Aorta (tissue), 5 donors: ENCODE measurements around the gene SSPN. TPM values are rescaled to one million over a fixed set of nuclear protein-coding genes. Genes with fewer than 3 reads are reported as not detected.

Source experiments
- ATAC-seq: fragments of 200-7000 bp; cut with Tn5 transposase; one replicate; pipeline ENCODE4 v1.9.1; 2022; ENCODE audit warnings: moderate library complexity; ENCODE audit not compliant: low FRiP score
- DNase-seq, 2 donors: peaks; one replicate each; pipeline ENCODE4 v3.0.0-alpha.2; 2020
- H3K27ac ChIP-seq, 2 donors: one replicate each; pipeline ENCODE4 v1.5.1; 2013; ENCODE audit warnings: low read length in 2 of 2, mild to moderate bottlenecking in 2 of 2, moderate library complexity in 2 of 2, control low read depth in 1 of 2, inconsistent platforms in 1 of 2, low read depth in 1 of 2
- H3K27me3 ChIP-seq, 2 donors: one replicate each; pipeline ENCODE4 v1.6.1; 2013; ENCODE audit warnings: control low read depth in 1 of 2, low read length in 1 of 2, mild to moderate bottlenecking in 1 of 2, moderate library complexity in 1 of 2; ENCODE audit not compliant: insufficient read depth in 2 of 2, control insufficient read depth in 1 of 2
- H3K36me3 ChIP-seq, 2 donors: one replicate each; pipeline ENCODE4 v1.6.1; 2013; ENCODE audit warnings: control low read depth in 1 of 2, low read length in 1 of 2, mild to moderate bottlenecking in 1 of 2; ENCODE audit not compliant: insufficient read depth in 2 of 2, control insufficient read depth in 1 of 2
- H3K4me1 ChIP-seq, 2 donors: one replicate each; pipeline ENCODE4 v1.6.1; 2013; ENCODE audit warnings: low read length in 2 of 2, control low read depth in 1 of 2, mild to moderate bottlenecking in 1 of 2, moderate library complexity in 1 of 2; ENCODE audit not compliant: insufficient read depth in 2 of 2, control insufficient read depth in 1 of 2
- H3K4me3 ChIP-seq, 2 donors: one replicate each; pipeline ENCODE4 v1.5.1; 2013; ENCODE audit warnings: low read length in 2 of 2, control low read depth in 1 of 2, mild to moderate bottlenecking in 1 of 2
- H3K9me3 ChIP-seq: one replicate; pipeline ENCODE4 v1.6.1; 2013; ENCODE audit warnings: mild to moderate bottlenecking, low read length; ENCODE audit not compliant: control insufficient read depth
- WGBS, 2 donors: extraction: QIAGEN DNeasy Blood & Tissue Kit; methylation state at CpG; one replicate each; pipeline ENCODE4 v1.1.7; 2013; 5-methylcytosine and 5-hydroxymethylcytosine counted together
- intact Hi-C, 2 donors: fragments of 100-400 bp; cut with DNase I; formaldehyde crosslinking; loops; one replicate each; pipeline versions ENCODE4 v1.14.2 to v1.15.0; 2022
- polyA plus RNA-seq, 2 donors: library from polyadenylated mRNA; stranded (reverse); fragments of 200-250 nt; gene quantifications; one replicate each; pipeline ENCODE4 v1.2.3, GENCODE V29; 2013
- total RNA-seq, 2 donors: library from RNA; stranded (reverse); fragmentation: NEBNext Ultra II Directional; extraction: Animal tissue kit (Norgen Biotek cat#: 25700); gene quantifications; one replicate each; pipeline ENCODE4 v1.2.1, GENCODE V29; 2021
- donor health status: healthy with polysubstance abuse.
- donor health status: Bipolar disorder and iron deficiency.
- donor health status: DM: no; HTN: no; CAD: no.
- donor health status: DM: no; HTN: no; CAD: no.
- donor health status: DM: yes; HTN: yes; CAD: no.

The SSPN gene
- total and polyA plus RNA-seq, 4 donors, result 24.5 to 109 (median 35.6) TPM

DNA sequence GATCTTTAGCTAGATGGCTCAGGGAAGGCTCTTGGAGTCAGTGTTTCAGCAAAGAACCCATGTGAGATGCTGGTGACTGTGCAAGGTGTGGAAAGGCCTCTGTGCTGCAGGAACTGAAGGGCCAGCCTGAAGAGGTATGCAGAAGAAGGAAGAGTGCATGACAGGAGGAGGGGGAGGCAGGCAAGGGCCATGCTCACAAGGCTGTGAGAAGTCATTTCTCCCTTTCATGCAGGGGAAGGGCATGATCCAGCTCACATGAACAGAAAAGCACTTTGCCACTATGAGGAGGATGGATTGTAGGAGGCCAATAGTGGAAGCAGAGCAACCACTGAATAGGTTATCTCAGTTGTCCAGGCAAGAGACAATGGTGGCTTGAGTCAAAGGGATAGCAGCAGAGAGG lies 83.7 kb downstream of the SSPN start:
- Histone ChIP-seq H3K4me3 (no peak overlapping the region), H3K36me3 (no peaks in the 10 kb centered on the region), H3K27ac (no peak overlapping the region), H3K9me3 (no peaks in the 10 kb centered on the region), H3K27me3 (no peaks in the 10 kb centered on the region), H3K4me1 (no peaks in the 10 kb centered on the region)
- DNase-seq (no peak), ATAC-seq (no peak)
- intact Hi-C loops, result loop anchor here in 1 of 2 donors (5.0 kb wide), 1 partner anchor 127 kb away; no protein-coding TSS in a partner anchor

DNA sequence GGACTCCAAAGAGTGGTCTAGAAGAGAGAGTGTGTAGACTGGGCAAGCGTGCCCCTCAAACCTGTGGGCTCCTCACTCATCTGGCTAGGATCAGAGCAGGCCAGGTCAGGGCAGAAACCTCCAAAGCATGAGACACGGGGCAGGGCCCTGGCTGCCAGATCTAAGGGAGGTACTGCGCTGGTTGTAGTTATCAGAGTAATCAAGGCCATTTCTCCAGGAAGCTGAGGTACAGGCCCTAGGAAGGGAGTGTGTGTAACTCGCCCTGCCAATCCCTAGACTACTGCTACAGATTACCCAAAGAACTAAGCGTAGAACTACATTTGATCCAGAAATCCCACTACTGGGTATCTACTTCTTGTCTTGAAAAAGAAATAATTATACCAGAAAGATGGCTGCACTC lies 84.5 kb downstream of the SSPN start:
- WGBS, 2 donors, result 94 to 96% methylated on average over 5 of the region's 5 CpGs
- ATAC-seq (no peak), DNase-seq (no peak)
- no peaks in the 10 kb centered on the region for H3K9me3 ChIP-seq
- intact Hi-C loops, result loop anchor here in 1 of 2 donors (5.0 kb wide), 1 partner anchor 128 kb away; no protein-coding TSS in a partner anchor
- no peaks in the 10 kb centered on the region for H3K36me3 ChIP-seq
- H3K4me1 ChIP-seq, result no peaks in the 10 kb centered on the region
- H3K27me3 ChIP-seq, result no peaks in the 10 kb centered on the region
- no peak overlapping the region for H3K27ac ChIP-seq
- no peak overlapping the region for H3K4me3 ChIP-seq

DNA sequence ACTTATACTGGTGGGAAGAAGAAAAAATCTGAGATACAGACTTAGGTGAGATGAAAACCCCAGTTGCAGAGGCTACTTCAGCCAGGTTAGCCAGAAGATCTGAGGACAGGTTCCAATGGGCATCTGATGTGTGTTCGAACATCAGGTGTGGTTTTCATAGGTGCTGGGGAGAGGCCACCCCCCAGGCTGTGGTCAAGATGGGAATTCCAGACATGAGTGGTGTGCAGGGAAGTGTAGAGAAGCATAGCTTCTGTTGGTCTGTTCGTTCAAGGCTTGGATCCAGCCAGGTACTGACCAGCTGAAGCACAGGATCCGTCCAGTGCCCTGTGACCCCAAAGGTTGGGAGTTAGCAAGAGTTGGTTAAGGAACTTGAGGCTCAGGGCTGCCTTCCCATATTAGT lies 85.5 kb downstream of the SSPN start:
- Histone ChIP-seq H3K9me3 (no peaks in the 10 kb centered on the region), H3K4me1 (no peaks in the 10 kb centered on the region), H3K27me3 (no peaks in the 10 kb centered on the region), H3K36me3 (no peaks in the 10 kb centered on the region), H3K4me3 (no peak overlapping the region), H3K27ac (no peak overlapping the region)
- 93% methylated on average over 3 of the region's 3 CpGs for WGBS, 2 donors
- DNase-seq, result no peak
- intact Hi-C loops, result no loop called here
- ATAC-seq, result no peak

GRCh38 chr12:26281320-26281719 lies 85.9 kb downstream of the SSPN start:
- Histone ChIP-seq H3K27ac (no peak overlapping the region), H3K4me1 (no peaks in the 10 kb centered on the region), H3K36me3 (no peaks in the 10 kb centered on the region), H3K27me3 (no peaks in the 10 kb centered on the region), H3K9me3 (no peaks in the 10 kb centered on the region), H3K4me3 (no peak overlapping the region)
- WGBS, 2 donors, result 36 to 67% methylated on average over 4 of the region's 4 CpGs
- intact Hi-C loops, result no loop called here
- ATAC-seq (no peak), DNase-seq (no peak)

DNA sequence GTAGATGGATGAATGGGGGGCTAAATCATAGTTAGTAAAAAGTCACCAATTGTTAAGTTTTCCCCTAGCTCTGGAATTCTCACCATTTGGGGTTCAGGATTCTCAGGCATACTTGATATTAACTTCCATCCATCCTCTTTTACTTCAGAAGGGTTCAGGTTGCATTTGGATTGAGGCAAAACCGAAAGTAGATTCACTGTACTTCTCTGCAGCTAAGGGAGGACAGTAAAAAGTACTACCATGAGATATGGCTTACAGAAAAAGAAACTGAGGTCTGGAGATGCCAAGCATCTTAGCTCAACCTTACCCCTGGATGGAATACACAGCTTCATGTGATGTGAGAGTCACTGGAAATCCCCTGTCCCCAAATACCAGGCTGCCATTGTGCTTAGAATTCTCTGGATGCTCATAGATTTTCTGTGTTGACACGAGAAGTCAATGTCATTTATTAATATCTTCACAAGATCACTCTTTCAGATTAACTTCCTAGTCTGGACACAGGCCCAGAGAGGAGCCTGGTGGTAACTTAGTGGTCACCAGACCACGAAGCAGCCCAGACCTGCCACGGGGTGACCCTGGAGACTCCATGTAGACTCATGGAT lies 87.1 kb downstream of the SSPN start:
- no peak for DNase-seq
- H3K9me3 ChIP-seq, result no peaks in the 10 kb centered on the region
- H3K4me1 ChIP-seq, result no peaks in the 10 kb centered on the region
- WGBS, 2 donors, result 93 to 96% methylated on average over 4 of the region's 4 CpGs
- no peak overlapping the region for H3K27ac ChIP-seq
- intact Hi-C loops, result no loop called here
- H3K27me3 ChIP-seq, result no peaks in the 10 kb centered on the region
- no peaks in the 10 kb centered on the region for H3K36me3 ChIP-seq
- no peak for ATAC-seq
- H3K4me3 ChIP-seq, result no peak overlapping the region

DNA sequence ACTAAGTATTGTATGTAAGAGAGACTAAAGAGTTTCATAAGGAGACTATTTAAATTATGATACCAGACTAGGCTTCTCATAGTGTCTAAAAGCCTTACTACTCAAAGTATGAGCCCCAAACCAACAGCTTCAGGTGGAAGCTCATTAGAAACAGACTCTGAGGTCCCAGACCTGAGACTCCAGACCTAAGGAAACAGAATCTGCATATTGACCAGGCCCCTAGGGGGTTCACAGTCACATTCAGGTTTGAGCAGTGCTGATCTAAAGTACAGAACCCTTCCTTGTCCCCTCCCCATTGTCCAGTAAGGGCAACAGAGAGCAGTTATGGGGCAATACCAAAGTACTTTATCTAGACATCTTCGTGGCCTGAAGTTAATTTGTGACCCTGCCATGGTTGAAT lies 87.7 kb downstream of the SSPN start:
- 67 to 69% methylated on average over 1 of the region's 1 CpG for WGBS, 2 donors
- no peak for ATAC-seq

DNA sequence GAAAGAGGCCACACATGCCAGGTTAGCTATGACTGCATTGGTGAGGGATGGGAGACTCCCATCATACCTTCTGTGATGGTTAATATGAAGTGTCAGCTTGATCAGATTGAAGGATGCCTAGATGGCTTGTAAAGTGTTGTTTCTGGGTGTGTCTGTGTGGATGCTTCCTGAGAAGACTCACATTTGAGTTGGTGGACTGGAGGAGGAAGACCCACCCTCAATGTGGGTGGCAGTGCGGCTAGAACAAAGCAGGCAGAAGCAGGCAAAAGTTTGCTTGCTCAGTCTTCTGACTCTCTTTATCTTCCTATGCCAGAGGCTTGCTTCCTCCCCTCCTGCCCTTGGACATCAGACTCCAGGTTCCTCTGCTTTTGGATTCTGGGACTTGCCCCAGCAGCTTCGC lies 88.2 kb downstream of the SSPN start:
- intact Hi-C loops, result no loop called here
- no peak for ATAC-seq

More for the DNA sequence above, 87.7 kb downstream of the SSPN start:
- no peaks in the 10 kb centered on the region for H3K36me3 ChIP-seq
- H3K27me3 ChIP-seq, result no peaks in the 10 kb centered on the region
- no peak overlapping the region for H3K27ac ChIP-seq
- no peaks in the 10 kb centered on the region for H3K9me3 ChIP-seq
- no peaks in the 10 kb centered on the region for H3K4me1 ChIP-seq
- no peak overlapping the region for H3K4me3 ChIP-seq
- DNase-seq, result no peak
- intact Hi-C loops, result no loop called here

GRCh38 chr12:26285401-26285800 lies 90.0 kb downstream of the SSPN start:
- DNase-seq (no peak), ATAC-seq (no peak)
- 95% methylated on average over 1 of the region's 1 CpG for WGBS, 2 donors
- H3K9me3 ChIP-seq, result no peaks in the 10 kb centered on the region
- H3K4me3 ChIP-seq, result no peak overlapping the region
- intact Hi-C loops, result loop anchor here in 1 of 2 donors (5.0 kb wide), 1 partner anchor 158 kb away; the partner anchor contains the start of gene BHLHE41
- no peaks in the 10 kb centered on the region for H3K36me3 ChIP-seq
- H3K27ac ChIP-seq, result no peak overlapping the region
- H3K4me1 ChIP-seq, result no peaks in the 10 kb centered on the region
- H3K27me3 ChIP-seq, result no peaks in the 10 kb centered on the region

More for the DNA sequence above, 88.2 kb downstream of the SSPN start:
- no peak for DNase-seq
- WGBS, 2 donors, result 93 to 96% methylated on average over 2 of the region's 2 CpGs
- no peak overlapping the region for H3K4me3 ChIP-seq
- no peak overlapping the region for H3K27ac ChIP-seq
- no peaks in the 10 kb centered on the region for H3K36me3 ChIP-seq
- H3K4me1 ChIP-seq, result no peaks in the 10 kb centered on the region
- H3K9me3 ChIP-seq, result no peaks in the 10 kb centered on the region
- H3K27me3 ChIP-seq, result no peaks in the 10 kb centered on the region

GRCh38 chr12:26286186-26286585 lies 90.8 kb downstream of the SSPN start:
- no peaks in the 10 kb centered on the region for H3K27me3 ChIP-seq
- ATAC-seq (no peak), DNase-seq (no peak)
- H3K9me3 ChIP-seq, result no peaks in the 10 kb centered on the region
- H3K36me3 ChIP-seq, result no peaks in the 10 kb centered on the region
- no peaks in the 10 kb centered on the region for H3K4me1 ChIP-seq
- H3K27ac ChIP-seq, result no peak overlapping the region
- H3K4me3 ChIP-seq, result no peak overlapping the region
- 96 to 97% methylated on average over 6 of the region's 6 CpGs for WGBS, 2 donors
- intact Hi-C loops, result loop anchor here in 1 of 2 donors (5.0 kb wide), 1 partner anchor 159 kb away; the partner anchor contains the start of gene BHLHE41
